Lung (tissue), 12 donors: ENCODE data around the gene PAPPA2. TPM values are rescaled to one million over a fixed set of nuclear protein-coding genes. Genes with fewer than 3 reads are reported as not detected.

Experiments
- ATAC-seq: fragments of 200-7000 bp; cut with Tn5 transposase; one replicate; pipeline ENCODE4 v1.9.1; 2020; ENCODE audit warnings: moderate number of reproducible peaks; ENCODE audit not compliant: insufficient read depth, low FRiP score
- DNase-seq, 3 donors: peaks; one replicate each; pipeline ENCODE4 v3.0.0-alpha.2; 2013 to 2017
- H3K27ac ChIP-seq, 2 donors: one replicate each; pipeline ENCODE4 v1.5.1; 2013; ENCODE audit warnings: mild to moderate bottlenecking in 2 of 2, moderate library complexity in 2 of 2, control low read depth in 1 of 2, inconsistent platforms in 1 of 2, low read depth in 1 of 2, low read length in 1 of 2
- H3K27me3 ChIP-seq, 3 donors: one replicate each; pipeline ENCODE4 v1.5.1; 2013; ENCODE audit warnings: low read length in 2 of 3; ENCODE audit not compliant: control insufficient read depth in 3 of 3, insufficient read depth in 3 of 3
- H3K36me3 ChIP-seq, 4 donors: one replicate each; pipeline ENCODE4 v1.5.1; 2013; ENCODE audit warnings: low read length in 4 of 4, mild to moderate bottlenecking in 1 of 4, moderate library complexity in 1 of 4; ENCODE audit not compliant: control insufficient read depth in 4 of 4, insufficient read depth in 4 of 4
- H3K4me1 ChIP-seq, 5 donors: one replicate each; pipeline ENCODE4 v1.5.1; 2013; ENCODE audit warnings: low read length in 5 of 5, mild to moderate bottlenecking in 2 of 5, moderate library complexity in 1 of 5; ENCODE audit not compliant: control insufficient read depth in 5 of 5, insufficient read depth in 5 of 5
- H3K4me3 ChIP-seq: one replicate; pipeline ENCODE4 v1.5.1; 2013; ENCODE audit warnings: mild to moderate bottlenecking, control low read depth, moderate library complexity
- H3K9ac ChIP-seq, 2 donors: one replicate each; pipeline ENCODE4 v1.5.1; 2013; ENCODE audit warnings: low read length in 2 of 2, control low read depth in 1 of 2; ENCODE audit not compliant: insufficient read depth in 1 of 2
- H3K9me3 ChIP-seq, 4 donors: one replicate each; pipeline ENCODE4 v1.5.1; 2013; ENCODE audit warnings: low read length in 3 of 4, mild to moderate bottlenecking in 1 of 4, moderate library complexity in 1 of 4; ENCODE audit not compliant: control insufficient read depth in 4 of 4, insufficient read depth in 3 of 4
- CTCF ChIP-seq: IDR thresholded peaks from 2 replicates; pipeline ENCODE4 v1.5.1; 2012; ENCODE audit warnings: mild to moderate bottlenecking; ENCODE audit errors: control extremely low read depth, extremely low read depth
- WGBS, 2 donors: extraction: QIAGEN DNeasy Blood & Tissue Kit; methylation state at CpG; one replicate each; pipeline ENCODE4 v1.1.7; 2013; 5-methylcytosine and 5-hydroxymethylcytosine counted together
- polyA plus RNA-seq, 2 donors: library from polyadenylated mRNA; stranded (reverse); fragments of 200-250 nt; gene quantifications; one replicate each; pipeline ENCODE4 v1.2.1, GENCODE V29; 2013
- total RNA-seq, 2 donors: library from RNA; depleted of rRNA in 1 of 2; stranded (reverse); fragments of >200 nt in 1 of 2; gene quantifications; one replicate each; pipeline ENCODE4 v1.2.1, GENCODE V29; 2014 to 2021
- donor health status: control.
- donor health status: control.
- donor health status: Bipolar disorder and iron deficiency.
- donor health status: healthy.
- donor health status: DM: yes; HTN: yes; CAD: no.

PAPPA2 gene
- total and polyA plus RNA-seq, 4 donors: 0.02 to 0.55 (median 0.32) TPM

- Histone ChIP-seq H3K27me3 (no peaks in the 10 kb centered on the region), H3K4me1 (no peaks in the 10 kb centered on the region), H3K36me3 (no peaks in the 10 kb centered on the region), H3K4me3 (no peak overlapping the region), H3K9me3 (no peaks in the 10 kb centered on the region), H3K27ac (no peak overlapping the region), H3K9ac (no peak overlapping the region)
- TF ChIP-seq CTCF: no peak
- DNase-seq (peak; percentile 22 to 32 (median 29)), ATAC-seq (no peak)
- WGBS, 2 donors: 32 to 39% methylated on average over 4 of the region's 4 CpGs
Observed at GRCh38 chr1:176811511-176812288, 348.7 kb downstream of the PAPPA2 start.

GRCh38 chr1:176815621-176816020 is 352.6 kb downstream of the PAPPA2 start:
- WGBS, 2 donors: 78 to 80% methylated on average over 6 of the region's 6 CpGs
- TF ChIP-seq CTCF: no peak
- H3K4me3 ChIP-seq: no peak overlapping the region
- H3K9ac ChIP-seq: no peak overlapping the region
- ATAC-seq (no peak), DNase-seq (no peak)
- no peaks in the 10 kb centered on the region for H3K27me3 ChIP-seq
- H3K9me3 ChIP-seq: no peaks in the 10 kb centered on the region
- H3K27ac ChIP-seq: no peak overlapping the region
- no peaks in the 10 kb centered on the region for H3K36me3 ChIP-seq
- H3K4me1 ChIP-seq: peaks cover 0 to 4% (median 0%) of the 10 kb centered on the region in 5 donors

- 89 to 92% methylated on average over 3 of the region's 3 CpGs for WGBS, 2 donors
- H3K36me3 ChIP-seq: no peaks in the 10 kb centered on the region
- H3K4me3 ChIP-seq: no peak overlapping the region
- TF ChIP-seq CTCF: no peak
- H3K27me3 ChIP-seq: no peaks in the 10 kb centered on the region
- H3K9me3 ChIP-seq: no peaks in the 10 kb centered on the region
- DNase-seq (no peak), ATAC-seq (no peak)
- peaks cover 0 to 6% (median 0%) of the 10 kb centered on the region in 5 donors for H3K4me1 ChIP-seq
- H3K9ac ChIP-seq: no peak overlapping the region
- H3K27ac ChIP-seq: no peak overlapping the region
Observed at GRCh38 chr1:176816232-176816631, 353.3 kb downstream of the PAPPA2 start.
